ENCODE measurements around the gene SYTL2.

The SYTL2 gene

DNA sequence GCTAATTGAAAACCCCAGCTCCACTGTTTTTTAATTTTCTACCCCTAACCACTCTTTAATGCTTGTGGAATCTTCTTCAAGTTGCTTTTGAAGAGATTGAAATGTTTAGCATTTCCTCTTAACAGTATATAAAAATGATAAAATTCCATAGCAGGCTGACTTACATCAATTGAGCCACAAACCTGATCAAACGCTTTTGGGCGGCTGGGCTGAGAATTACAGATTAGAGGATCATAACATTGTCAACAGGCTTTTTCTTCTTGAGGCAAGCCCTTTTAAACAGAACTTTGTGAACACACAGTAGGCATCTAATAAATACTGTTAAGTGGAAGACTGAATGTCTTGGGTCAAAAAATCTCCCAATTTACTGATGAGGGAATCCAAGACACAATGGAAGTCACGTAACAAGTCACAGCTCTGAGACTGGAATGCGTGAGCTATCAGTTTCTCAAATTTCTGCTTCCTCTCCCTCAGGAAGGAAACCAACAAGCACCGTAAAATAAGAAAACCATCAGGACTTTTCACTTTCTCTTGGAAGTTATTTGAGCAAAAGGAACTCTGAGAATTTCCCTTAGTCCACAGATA lies 75.0 kb downstream of the SYTL2 start:
- DNase-seq, result no peak

DNA sequence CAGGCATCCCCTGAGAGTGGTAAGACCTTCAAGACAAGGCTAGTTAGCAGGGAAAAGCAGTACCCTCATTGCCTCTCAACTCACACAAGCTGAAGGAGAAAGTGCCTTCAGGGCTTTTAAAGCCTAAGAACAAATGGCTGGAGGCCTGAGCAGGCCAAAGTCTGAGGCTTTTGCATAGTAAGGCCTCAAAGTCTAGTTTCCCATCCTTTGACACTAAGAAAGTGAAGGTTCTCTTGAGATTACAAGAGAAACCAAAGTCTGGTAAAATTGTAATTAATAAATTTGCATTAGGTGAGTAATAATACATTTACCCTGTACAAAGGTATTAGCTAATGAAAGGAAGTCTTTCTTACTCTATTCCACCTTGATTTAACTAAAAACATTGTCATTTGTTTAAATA lies 78.0 kb downstream of the SYTL2 start:
- DNase-seq, result no peak

DNA sequence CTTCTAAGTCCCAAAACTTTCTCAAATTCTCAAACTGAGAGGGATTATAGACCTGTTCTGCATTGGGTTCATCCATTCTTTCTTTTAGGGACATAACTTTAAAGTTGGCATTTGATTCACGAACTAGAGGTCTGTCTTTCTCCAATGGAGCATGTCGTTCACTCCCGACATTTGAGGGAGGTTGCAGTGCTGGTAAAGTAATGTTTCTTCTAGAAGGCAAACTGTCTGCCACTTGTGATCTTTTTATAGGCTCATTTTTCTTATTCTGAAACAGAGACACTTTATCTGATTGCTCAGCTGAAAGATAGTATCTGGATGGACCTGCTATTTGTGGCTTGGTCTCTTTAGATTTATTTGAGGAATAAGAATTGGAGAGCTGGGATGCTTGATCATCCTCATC lies 84.6 kb downstream of the SYTL2 start:
- no peak for DNase-seq

DNA sequence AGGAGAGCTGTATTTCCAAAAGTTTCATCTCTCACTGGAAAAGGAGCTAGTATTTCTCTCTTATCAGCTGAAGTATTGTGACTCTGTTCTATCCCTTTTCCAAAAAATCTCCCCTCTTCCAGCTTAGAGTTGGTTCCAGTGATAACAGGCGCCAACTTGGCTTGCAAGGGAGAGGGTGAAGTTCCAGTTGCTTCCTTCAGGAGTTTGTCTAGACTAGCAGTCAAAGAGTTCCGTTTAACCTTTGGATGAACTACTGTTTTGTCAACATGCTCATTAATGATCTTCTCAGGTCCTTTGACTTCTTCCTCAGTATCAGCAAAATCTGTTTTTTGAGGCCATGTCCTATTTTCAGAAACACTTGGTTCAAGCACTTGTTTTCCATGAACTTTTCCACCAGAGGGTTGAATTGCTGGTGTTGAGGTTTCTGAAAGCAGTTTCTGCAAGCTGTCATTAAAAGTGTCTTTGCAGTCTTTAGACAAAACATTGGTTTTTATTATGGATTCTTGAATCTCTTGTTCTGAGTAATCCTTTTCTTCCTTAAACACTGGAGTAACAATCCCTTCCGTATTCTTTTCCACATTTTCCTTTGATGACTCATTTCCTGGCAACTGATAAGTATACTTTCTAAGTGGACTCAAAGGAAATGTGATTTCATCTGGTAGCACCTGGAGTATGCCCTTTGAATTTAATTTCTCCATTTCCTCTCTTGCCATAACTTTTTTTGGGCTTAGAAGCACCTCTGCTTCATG lies 85.3 kb downstream of the SYTL2 start:
- DNase-seq, result no peak

DNA sequence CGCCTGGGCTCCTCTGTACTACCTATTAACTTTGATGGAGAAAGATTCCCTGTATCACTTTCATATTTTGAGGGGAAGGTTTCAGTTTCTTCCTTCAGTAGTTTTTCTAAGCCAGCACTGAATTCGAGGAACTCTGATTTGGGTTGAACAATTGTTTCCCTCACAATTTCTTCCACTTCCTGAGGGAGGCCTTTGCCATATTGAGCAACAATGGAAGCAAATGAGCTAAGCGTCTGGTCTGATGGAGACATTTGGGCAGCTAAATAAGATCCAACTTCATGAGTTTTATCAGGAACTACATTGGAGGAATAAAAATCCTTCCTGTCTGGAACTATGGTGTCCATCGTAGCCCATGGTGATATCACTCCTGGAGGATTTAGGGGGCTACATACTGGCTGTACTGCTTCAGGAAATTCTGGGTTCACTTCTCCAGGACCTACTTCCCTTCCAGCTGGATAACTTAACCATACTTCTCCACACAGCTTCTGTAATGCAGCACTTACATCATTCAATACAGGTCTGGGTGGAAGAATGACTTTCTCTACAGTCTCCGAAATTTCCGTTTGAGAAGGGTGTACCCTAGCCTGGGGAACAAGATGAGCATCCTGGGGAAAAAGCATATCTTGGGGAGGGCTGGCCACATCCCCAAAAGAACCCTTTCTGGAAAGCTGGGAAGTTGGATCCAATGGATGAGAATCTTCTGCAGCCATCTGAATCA lies 86.0 kb downstream of the SYTL2 start:
- no peak for DNase-seq

DNA sequence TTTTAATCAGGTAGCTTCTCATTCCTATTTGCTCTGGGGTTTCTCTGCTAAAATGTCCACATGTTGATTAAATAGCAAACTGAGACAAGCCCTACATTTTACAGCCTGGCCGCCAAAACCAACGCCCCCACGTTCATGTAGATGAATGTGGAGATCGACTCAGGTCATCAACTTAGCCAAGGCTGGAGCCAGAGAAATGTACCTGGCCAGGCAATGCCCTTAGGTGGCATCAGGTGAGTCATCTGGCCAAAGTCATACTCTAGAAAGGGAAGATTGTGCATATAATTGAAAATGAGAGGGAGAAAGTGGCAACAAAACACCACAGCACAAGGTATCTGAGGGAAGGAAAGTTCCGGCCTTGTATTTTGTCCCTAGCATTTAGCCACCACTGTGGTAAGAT lies 87.9 kb downstream of the SYTL2 start:
- no peak for DNase-seq

DNA sequence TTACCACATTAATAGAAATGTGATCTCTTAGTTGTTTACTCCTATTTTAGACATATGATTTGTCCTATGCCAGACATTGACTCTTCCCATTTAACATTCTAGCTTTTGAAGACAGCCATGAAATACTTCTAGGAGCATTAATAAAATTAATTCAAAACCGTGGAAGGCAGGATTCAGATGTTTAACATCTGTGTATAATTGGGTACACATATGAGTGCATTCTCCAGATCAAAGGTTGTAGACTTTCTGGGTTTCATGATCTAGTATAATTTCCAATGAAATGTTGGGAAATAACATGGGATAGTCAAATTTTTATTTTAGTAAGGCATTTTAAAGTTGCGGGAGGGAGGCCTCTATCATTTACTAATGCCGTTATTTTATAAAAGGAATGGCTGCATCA lies 89.8 kb downstream of the SYTL2 start:
- no peak for DNase-seq

DNA sequence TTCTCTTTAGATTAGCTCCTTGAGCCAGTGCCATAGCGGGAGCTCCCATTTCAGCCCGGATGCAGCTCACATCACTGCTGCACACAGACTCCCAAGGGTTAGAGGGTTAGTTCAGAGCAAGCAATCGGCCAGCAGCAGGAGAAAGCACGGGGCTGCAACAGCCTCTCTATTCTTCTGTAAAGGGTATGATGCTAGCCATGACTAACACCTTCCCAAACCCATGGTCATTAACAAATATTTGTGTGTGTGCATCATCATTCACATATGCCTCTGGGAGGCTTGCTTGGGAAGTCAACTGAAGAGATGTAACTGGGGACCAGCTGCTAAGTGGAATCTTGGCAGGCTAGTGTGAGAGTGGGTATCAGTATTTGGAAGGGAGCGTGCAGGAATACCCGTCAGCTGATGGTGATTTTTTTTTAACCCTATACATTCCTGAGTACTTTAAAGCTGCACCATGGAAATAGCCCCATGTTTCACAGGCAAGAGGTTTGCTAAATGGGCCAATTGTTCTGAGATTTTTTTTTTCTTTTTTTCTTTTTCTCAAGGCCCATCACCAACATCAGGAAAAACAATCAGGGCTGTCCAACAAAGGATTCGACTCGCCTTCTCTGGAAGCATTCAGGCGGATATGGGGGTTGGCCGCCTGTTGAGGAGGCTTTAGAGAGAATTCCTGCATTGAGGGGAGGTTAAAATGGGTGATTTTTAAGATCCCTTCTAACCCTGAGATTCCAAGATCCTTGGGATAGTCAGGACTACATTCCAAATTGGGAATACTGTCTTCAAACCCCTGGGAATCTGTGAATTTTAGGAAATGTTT lies 91.7 kb downstream of the SYTL2 start:
- DNase-seq, result peak in 46 of 56 donors; percentile 2 to 77 (median 28)

DNA sequence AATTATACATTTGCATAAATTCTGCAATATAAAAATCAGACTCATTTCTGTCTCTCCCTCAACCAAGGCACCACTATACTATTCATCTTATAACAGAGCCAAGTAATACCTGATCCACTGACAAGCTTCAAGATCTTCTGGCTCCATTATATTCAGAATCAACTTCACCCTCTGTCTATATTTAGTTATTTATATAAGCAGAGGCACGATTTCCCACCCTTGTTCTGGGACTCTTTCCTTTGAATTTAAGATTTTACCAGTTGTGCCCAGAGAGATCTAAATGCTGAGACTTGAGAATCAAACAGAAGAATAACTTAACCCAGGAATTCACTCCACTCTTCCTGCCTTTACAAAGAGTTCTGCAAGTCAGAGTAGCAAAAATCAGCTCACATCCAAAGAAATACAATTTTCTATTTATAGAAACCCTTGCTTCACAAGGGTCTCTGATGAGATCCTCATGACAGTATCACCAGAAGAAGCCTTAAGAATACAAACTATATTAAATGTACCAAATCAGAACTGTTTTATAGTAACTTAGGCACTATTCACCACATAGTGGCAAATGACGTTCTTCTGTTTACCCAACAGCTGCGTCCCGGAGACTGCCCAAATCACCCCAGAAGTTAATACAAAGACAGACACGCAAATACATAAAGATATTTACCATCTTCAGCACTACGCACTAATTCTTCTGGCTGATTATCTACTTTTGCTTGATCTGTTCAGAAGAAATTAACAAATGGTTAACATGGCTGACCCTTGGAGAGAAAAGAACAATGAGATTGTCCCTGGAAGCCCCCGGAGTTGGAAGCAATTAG lies 92.6 kb downstream of the SYTL2 start:
- peak in 1 of 56 donors; percentile 19 for DNase-seq

DNA sequence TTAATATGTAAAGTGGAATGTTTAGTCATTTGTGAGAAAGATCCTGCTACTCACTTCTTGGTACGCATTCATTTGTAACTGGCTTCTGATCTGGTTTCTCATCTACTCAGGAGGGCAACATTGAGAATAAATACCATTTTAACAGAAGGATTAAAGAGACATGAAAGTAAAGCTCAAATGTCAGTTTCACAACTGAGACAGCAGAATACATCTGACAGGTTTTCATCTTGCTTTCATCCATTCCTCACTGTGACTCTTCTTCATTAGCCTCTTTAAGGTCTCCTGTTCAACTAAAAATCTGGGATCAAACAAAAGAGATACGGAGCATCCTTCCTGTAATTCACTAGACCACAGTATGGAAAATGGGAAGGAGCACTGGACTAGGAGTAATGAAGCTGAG lies 93.5 kb downstream of the SYTL2 start:
- no peak for DNase-seq

DNA sequence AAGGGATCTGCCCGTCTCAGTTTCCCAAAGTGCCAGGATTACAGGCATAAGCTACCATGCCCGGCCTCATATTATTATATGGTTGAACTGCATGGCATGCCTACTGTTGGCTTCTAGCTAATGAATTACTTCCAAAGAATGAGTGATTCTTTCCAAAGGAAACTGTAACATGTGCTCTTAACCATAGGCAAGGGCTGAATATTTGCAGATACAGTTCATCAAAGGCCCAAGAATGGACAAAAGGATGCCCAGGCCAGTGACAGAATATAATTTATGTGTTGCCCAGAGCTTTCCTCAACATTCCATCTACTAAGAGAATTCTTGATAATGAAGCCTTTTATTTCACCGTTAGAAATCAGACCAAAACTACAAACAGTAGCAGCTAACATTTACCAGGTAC lies 98.0 kb downstream of the SYTL2 start:
- DNase-seq, result no peak

DNA sequence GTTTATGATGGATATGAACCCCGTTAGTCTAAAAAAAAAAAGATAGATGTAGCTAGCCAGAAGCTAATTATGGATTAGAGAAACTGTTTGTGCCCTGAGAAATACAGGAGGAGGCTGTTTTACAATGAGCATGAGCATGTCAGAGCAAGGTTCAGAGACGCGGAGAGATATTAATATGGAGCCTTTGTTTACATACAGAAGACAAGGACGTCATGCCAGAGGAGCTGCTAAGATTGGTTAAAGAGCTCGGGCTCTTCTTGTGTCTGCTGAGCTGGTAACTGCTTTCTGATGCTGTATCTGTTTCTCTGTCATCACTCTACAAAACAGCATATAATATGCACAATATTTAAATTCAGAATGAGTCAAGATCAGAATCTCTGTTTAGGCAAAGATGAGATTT lies 100.0 kb downstream of the SYTL2 start:
- DNase-seq, result no peak

DNA sequence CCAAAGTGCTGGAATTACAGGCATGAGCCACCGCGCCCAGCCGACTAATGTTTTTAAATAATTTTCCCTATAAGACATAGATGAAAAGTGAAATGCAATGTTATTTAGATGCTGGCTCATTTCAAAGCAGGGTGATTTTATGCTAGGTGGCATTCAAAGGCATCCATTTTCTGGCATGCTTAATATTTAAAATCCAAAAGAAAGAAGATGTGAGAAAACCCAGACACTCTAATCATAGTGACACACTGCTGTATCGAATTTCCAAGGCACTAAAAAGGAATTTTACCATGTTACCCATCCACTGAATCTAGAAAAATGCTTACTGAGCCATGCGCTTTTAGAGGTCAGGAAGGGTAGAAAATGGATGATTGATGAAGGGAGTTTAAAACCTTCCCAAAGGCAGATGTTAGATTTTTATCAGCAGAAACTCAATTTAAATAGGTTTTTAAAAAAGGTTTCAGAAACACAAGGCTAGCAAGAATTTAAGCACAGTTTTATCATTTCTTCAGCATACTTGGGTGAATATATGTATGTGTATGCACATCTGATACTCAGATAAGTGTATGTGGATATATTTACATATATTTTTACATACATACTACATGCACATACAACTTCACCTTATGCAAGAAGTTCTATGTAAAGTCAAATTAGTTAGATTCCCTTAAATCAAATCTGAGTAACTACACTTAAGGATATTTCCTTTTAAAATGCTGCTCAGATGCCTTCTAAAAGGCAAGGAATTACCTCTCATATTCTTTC lies 100.8 kb downstream of the SYTL2 start:
- DNase-seq, result no peak

DNA sequence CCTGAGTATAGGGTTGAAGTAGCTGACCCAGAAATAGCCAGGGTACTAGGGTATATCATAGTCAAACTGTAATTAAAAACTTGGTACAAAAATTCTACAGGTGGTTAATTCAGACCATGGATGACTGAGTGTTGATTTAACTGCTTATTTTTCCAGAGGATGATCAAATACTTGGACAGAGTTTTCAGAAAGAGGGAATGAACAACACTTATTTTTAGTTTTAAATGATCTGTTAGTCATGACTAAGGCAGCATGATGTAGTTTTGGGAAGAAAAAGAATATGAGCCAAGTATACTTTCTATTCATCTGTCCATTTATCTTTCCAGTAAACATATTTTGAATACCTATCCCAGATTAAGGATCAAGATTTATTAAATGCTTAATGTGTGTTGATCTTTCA lies 105.1 kb downstream of the SYTL2 start:
- no peak for DNase-seq

DNA sequence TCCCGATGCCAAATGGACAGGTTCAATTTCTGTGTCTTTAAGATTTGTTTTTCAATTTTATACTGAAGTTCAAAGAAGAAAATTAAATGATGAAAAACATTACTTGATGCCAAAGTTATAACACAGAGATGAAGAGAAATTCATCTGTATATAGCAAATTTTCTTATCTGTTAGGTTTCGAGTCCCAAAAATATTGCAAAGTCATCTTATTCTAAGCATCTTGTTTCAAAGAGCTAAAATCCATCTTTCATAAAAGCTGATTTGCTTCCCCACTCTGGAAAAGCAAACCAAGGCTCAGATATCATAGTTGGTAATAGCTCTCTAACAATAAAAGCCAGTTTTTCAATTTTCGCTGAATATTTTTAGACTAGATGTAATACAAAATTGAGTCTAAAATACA lies 106.0 kb downstream of the SYTL2 start:
- no peak for DNase-seq

DNA sequence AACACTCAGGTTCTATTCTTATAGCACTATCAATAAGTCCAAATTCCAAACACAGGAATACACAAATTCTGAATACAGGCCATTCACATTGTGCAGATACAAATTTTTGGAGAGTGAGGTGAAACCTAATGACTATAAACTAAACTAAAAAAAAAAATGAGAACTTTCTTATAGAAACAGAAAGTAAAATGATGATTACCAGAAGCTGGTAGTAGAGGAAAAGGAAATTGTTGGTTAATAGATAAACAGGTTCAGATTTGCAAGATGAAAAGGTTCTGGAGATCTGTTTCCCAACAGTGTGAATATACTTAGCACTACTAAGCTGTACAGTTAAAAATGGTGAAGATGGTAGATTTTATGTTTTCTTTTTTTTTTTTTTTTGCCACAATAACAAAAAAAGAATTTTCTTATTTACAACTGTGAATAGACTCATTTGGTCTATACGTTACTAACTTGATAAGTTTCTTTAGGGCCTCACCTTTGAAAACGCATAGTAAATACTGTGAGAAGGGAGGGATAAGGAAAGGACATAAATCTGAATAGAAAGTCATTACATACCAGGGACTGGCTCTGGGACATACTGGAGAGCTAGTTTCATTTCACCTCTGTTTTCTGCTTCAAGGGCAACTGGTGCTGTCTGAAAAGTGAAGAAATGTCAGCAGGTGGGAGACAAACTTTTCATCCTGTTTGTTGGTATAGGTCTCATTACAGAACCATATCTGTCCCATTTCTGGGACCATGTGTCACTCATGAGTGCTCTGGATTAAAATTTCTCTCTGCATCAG lies 110.8 kb downstream of the SYTL2 start:
- DNase-seq, result no peak

DNA sequence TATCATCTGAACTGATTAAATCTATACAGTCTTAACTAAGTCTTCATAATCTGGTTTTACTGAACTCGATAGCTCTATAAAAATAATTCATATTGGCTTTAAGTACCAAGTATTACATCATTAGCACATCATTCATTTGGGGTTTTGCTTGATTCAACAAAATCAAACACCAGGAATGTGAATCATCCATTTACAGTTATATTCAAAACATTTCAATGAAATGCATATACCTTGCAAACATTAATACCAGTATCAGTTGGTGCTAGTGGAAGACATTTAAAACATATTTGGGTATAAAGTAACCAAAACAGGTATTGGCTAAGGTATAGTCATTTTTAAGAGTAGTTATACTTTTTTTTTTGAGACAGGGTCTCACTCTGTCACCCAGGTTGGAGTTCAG lies 112.7 kb downstream of the SYTL2 start:
- DNase-seq, result no peak

DNA sequence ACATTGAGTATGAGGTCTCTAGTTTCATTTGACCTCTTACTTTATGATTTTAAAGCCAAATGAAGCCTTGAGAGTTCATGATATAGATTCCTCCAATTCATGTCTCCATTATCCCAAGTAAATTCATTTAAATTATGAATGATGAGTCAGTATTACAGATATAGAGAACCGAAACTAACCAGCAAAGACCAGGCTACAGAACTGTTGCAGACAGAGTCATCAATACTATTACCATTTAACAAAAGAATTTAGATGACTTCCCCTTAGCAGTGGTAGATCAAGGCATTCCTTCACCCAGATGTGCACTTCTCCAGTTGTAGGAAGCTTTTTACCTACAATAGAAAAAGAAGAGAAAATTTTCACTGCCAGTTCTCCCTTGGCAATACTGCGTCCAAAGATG lies 113.2 kb downstream of the SYTL2 start:
- DNase-seq, result no peak

DNA sequence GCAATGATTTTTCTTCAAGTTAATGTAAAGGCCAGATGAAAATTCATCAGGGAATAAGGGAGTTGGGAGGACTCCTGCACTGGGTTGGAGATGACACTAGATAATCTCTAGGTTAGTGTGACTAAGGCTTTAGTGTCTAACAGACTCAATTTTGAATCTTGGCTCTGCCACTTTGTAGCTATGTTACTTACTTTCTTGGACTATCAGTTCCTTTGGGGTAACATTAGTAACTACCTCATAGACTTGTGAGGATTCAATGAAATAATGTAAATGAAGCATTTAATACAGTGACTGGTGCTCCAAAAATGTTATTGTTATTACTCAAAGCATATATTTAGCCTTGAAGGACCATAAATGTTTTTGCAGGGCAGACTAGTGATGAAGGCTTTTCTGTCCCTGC lies 115.4 kb downstream of the SYTL2 start:
- DNase-seq, result no peak
